Measurements from ENCODE around the gene ADCY7. TPM values are rescaled to one million over a fixed set of nuclear protein-coding genes. Genes with fewer than 3 reads are reported as not detected.
A peak's percentile ranks its signal among the peaks of the same experiment; 100 is the strongest.

Gene ADCY7
- total and polyA plus RNA-seq, 2 of the 4 experiments (the other 2 are of a cell fraction), result 15.2 to 17.1 TPM

GRCh38 chr16:50326835-50327465 is 60.6 kb downstream of the ADCY7 start:
- Histone ChIP-seq H4K91ac (ENCODE audit: insufficient read depth, low read depth, low read length) (no peak overlapping the region), H3K23ac (ENCODE audit: low read depth, low read length) (no peak overlapping the region), H3K79me1 (ENCODE audit: low read depth in 1 of 2, low read length in 2 of 2) (peaks cover 6 to 16% of the 10 kb centered on the region in 2 experiments; a peak in 2 of 4 replicates), H2BK15ac (ENCODE audit: low read depth, low read length) (no peak overlapping the region), H3K4me1 (ENCODE audit: control insufficient read depth, insufficient read depth, low read length) (peaks cover 3% of the 10 kb centered on the region; the same call in 1 of the 2 replicates), H2BK20ac (ENCODE audit: low read depth, low read length) (no peak overlapping the region), H3K56ac (ENCODE audit: extremely low read depth, insufficient read depth, low read length) (no peak overlapping the region), H3K9me1 (ENCODE audit: insufficient read depth, low read length) (peaks cover 8% of the 10 kb centered on the region; the same call in 1 of the 2 replicates), H4K5ac (ENCODE audit: low read depth, low read length) (no peak overlapping the region), H3K4ac (ENCODE audit: low read depth, low read length) (no peak overlapping the region), H2AK5ac (ENCODE audit: low read depth, low read length) (no peak overlapping the region), H2AFZ (replicated peaks; ENCODE audit: low read length, poor library complexity) (no peak overlapping the region), H3K4me3 (ENCODE audit: insufficient read depth, low read depth, low read length) (no peak overlapping the region), H4K20me1 (ENCODE audit: insufficient read depth, low read length) (peaks cover 14% of the 10 kb centered on the region), H2BK120ac (ENCODE audit: low read depth, low read length) (no peak overlapping the region), H2AK9ac (replicated peaks; ENCODE audit: low read depth, low read length, poor library complexity) (no peak overlapping the region), H3K9me3 (ENCODE audit: control insufficient read depth, insufficient read depth, low read length) (no peaks in the 10 kb centered on the region), H4K8ac (ENCODE audit: low read depth in 2 of 2, low read length in 2 of 2) (no peak overlapping the region), H3K36me3 (ENCODE audit: control insufficient read depth, insufficient read depth, low read length) (peaks cover 20% of the 10 kb centered on the region), H3K27ac (ENCODE audit: insufficient read depth, low read length) (no peak overlapping the region), H3K14ac (replicated peaks; ENCODE audit: low read depth, low read length) (no peak overlapping the region), H3K4me2 (ENCODE audit: low read depth, low read length) (no peak overlapping the region), H2BK5ac (ENCODE audit: low read depth, low read length, poor library complexity, severe bottlenecking) (no peak overlapping the region), H3K9ac (ENCODE audit: low read depth, low read length) (no peak overlapping the region), H3K27me3 (ENCODE audit: control insufficient read depth, insufficient read depth, low read length) (no peaks in the 10 kb centered on the region), H3K18ac (ENCODE audit: low read depth, low read length) (no peak overlapping the region)
- ChIA-PET CTCF (interaction anchor here (0.5 to 1.6 kb wide), 11 partner anchors 14 to 1459 kb away, joined by 3 to 5 read pairs (median 3); no protein-coding TSS in a partner anchor), POLR2A (ENCODE audit: unreplicated experiment) (no interaction called here)
- BruUV-seq (replicated peaks), result no TSS peak
- WGBS, 2 experiments (ENCODE audit: extremely low coverage in 2 of 2, insufficient read length in 1 of 2), result no CpG with 5 or more reads among the region's 7 CpGs
- ATAC-seq (ENCODE audit: low read depth) (peak; percentile 68), DNase-seq (peak; percentile 36)
- dilution Hi-C loops (cut with HindIII; ENCODE audit: low sequenced_read_pairs, unreplicated experiment), result no loop called here
- peak; percentile 46 for TF ChIP-seq CTCF (conservative IDR thresholded peaks at IDR 0.05; ENCODE audit: low read depth, low read length)
- TF ChIP-seq USF2 (IDR thresholded peaks at IDR 0.05; ENCODE audit: low read depth, low read length), result no peak
- no peak for TF ChIP-seq RFX5 (IDR thresholded peaks at IDR 0.05; ENCODE audit: low read depth, low read length)
- TF ChIP-seq BHLHE40 (IDR thresholded peaks at IDR 0.05; ENCODE audit: low read depth, low read length), result no peak
- TF ChIP-seq CHD1 (IDR thresholded peaks at IDR 0.05; ENCODE audit: low read depth, low read length), result no peak
- peak; percentile 41 for TF ChIP-seq SMC3 (IDR thresholded peaks at IDR 0.05; ENCODE audit: low read depth, low read length)
- no peak for TF ChIP-seq ELK1 (IDR thresholded peaks at IDR 0.05; ENCODE audit: borderline replicate concordance, low read depth, low read length)
- no peak for TF ChIP-seq FOS (IDR thresholded peaks at IDR 0.05; ENCODE audit: low read depth, low read length)
- no peak for TF ChIP-seq MXI1 (IDR thresholded peaks at IDR 0.05; ENCODE audit: borderline replicate concordance, low read depth, low read length)
- TF ChIP-seq MAFK (IDR thresholded peaks at IDR 0.05; ENCODE audit: low read depth, low read length), result no peak
- peak; percentile 45 for TF ChIP-seq RAD21 (IDR thresholded peaks at IDR 0.05; ENCODE audit: low read length)
- intact Hi-C loops (cut with micrococcal nuclease), result loop anchor here (1.0 kb wide), 1 partner anchor 28 kb away; no protein-coding TSS in a partner anchor
- in situ Hi-C loops (cut with MboI; ENCODE audit: low sequenced_read_pairs), result no loop called here

All from IMR-90 (cell line).